SK-N-SH treated with all-trans-retinoic acid at 6 μM for 48 hours (cell line): ENCODE results near the gene RNF112.

Experiments
- ESRRG ChIP-seq: fragments of 250-450 bp; sonication (Bioruptor Pico); IDR thresholded peaks from 2 replicates; pipeline ENCODE4 v1.6.1; 2021; ENCODE audit warnings: mild to moderate bottlenecking
- GLIS3 ChIP-seq: fragments of 250-450 bp; sonication (Bioruptor Pico); IDR thresholded peaks from 2 replicates; pipeline ENCODE4 v1.5.0; 2020; ENCODE audit warnings: mild to moderate bottlenecking, moderate library complexity
- ZNF565 ChIP-seq: fragments of 450-650 bp; formaldehyde crosslinking; conservative IDR thresholded peaks from 2 replicates; pipeline ENCODE4 v1.5.0; 2020; ENCODE audit warnings: low read depth, mild to moderate bottlenecking, moderate library complexity
- TF ChIP-seq, protein P1 (sequence below): fragments of 250-450 bp; sonication (Bioruptor Pico); IDR thresholded peaks from 2 replicates; pipeline ENCODE4 v1.8.0; 2020; ENCODE audit warnings: mild to moderate bottlenecking, moderate library complexity, borderline replicate concordance

DNA sequence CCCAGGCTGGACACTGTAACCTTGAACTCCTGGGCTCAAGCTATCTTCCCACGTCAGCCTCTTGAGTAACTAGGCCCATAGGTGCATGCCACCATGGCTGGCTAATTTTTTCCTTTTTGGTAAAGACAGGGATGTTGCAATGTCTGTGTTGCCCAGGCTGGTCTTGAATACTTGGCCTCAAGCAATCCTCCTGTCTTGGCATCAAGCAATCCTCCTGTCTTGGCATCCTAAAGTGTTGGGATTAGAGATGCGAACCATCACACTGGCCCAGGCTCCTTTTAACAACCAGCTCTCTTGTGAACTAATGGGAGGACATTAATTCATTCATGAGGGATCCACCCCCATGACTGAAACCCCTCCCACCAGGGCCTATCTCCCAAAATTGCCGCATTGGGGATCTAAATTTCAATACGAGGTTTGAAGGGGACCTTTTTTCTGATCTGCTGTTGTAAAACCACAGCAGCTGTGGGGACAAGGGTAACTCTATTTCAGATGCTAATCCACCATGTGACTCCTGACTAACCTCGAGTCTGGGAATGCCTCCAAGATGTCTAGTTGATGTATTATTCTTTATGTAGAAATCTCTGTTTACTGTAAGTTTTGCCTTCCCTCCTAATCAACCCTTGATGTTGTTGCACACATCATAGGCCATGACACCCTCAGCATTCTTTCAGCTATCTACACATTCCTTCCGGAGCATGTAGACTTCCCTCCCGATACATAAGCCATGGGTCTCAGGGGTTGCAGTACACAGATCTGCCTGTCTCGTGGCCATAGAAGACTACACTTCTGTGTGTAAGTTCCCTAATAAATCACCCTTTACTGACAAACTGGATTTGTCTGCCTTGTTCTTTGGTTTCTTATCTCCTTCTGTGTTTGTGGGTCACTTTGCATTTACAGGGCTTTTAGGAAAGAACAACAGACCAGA, 37.6 kb downstream of the RNF112 start:
- TF ChIP-seq ESRRG (CRISPR knock-in tag) (no peak), GLIS3 (CRISPR knock-in tag) (no peak), ZNF565 (CRISPR knock-in tag) (no peak)
- TF ChIP-seq, protein P1, sequence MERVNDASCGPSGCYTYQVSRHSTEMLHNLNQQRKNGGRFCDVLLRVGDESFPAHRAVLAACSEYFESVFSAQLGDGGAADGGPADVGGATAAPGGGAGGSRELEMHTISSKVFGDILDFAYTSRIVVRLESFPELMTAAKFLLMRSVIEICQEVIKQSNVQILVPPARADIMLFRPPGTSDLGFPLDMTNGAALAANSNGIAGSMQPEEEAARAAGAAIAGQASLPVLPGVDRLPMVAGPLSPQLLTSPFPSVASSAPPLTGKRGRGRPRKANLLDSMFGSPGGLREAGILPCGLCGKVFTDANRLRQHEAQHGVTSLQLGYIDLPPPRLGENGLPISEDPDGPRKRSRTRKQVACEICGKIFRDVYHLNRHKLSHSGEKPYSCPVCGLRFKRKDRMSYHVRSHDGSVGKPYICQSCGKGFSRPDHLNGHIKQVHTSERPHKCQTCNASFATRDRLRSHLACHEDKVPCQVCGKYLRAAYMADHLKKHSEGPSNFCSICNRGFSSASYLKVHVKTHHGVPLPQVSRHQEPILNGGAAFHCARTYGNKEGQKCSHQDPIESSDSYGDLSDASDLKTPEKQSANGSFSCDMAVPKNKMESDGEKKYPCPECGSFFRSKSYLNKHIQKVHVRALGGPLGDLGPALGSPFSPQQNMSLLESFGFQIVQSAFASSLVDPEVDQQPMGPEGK (CRISPR knock-in tag): no peak
